ENCODE measurements around the gene SUCLG2. TPM values are rescaled to one million over a fixed set of nuclear protein-coding genes. Genes with fewer than 3 reads are reported as not detected.

SUCLG2 gene
- total and polyA plus RNA-seq, 2 experiments from 2014 or later, result 49.9 TPM

DNA sequence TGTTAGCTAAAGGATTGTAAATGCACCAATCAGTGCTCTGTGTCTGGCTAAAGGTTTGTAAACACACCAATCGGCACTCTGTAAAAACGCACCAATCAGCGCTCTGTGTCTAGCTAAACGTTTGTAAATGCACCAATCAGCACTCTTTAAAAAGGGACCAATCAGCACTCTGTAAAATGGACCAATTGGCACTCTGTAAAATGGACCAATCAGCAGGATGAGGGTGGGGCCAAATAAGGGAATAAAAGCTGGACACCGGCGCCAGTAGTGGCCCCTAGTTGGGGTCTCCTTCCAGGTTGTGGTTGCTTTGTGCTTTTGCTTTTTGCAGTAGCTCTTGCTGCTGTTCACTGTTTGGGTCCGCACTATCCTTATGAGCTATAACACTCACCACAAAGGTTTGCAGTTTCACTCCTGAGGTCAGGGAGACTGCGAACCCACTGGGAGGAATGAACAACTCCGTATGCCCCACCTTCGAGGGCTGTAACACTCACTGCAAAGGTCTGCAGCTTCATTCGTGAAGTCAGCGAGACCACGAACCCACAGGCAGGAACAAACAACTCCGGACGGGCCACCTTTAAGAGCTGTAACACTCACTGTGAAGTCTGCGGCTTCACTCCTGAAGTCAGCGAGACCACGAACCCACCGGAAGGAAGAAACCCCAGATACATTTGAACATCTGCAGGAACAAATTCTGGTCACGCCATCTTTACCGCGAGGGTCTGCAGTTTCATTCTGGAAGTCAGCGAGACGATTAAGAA is 1.1 kb upstream of the SUCLG2 start:
- peak overlapping the region; percentile 99 for H2AFZ ChIP-seq
- WGBS, 2 experiments (ENCODE audit: low coverage in 1 of 2, low lambda C conversion rate in 2 of 2, missing lambda C conversion rate in 2 of 2), result 94% methylated on average over 24 of the region's 24 CpGs

DNA sequence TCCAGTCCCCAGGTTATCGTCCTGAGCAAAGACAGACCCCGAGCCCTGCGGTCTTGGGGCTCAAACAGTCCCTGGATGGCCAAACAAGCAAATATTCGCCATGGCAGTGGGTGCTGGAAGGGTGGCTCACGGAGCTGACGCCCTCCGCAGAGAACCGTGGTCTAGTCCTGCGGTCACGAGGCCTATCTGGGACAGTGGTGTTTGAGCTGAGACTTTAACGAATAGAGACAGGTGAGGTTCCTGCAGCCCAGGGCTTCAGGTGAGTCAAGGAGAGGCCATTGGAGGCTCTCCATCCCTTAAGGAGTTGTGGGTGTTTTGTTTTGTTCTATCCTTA is 399 bp upstream of the SUCLG2 start:
- peaks cover 5% of the 10 kb centered on the region for H3F3A ChIP-seq (ENCODE audit: insufficient read depth)
- H3K9me3 ChIP-seq (ENCODE audit: low read depth), result no peaks in the 10 kb centered on the region
- H2AFZ ChIP-seq, result peak overlapping the region; percentile 99
- peaks cover 11% of the 10 kb centered on the region for H3K4me1 ChIP-seq (ENCODE audit: insufficient read depth)
- H3K4me2 ChIP-seq (ENCODE audit: unreplicated experiment), result peak overlapping the region; percentile 92
- H3K4me3 ChIP-seq, result peak overlapping the region; percentile 94
- DNase-seq, result no peak
- no peaks in the 10 kb centered on the region for H3K9me2 ChIP-seq (ENCODE audit: insufficient read depth)
- H3K9ac ChIP-seq, result peak overlapping the region; percentile 95
- 5 to 7% methylated on average over 11 of the region's 11 CpGs for WGBS, 2 experiments (ENCODE audit: low coverage in 1 of 2, low lambda C conversion rate in 2 of 2, missing lambda C conversion rate in 2 of 2)
- no peaks in the 10 kb centered on the region for H4K20me1 ChIP-seq (ENCODE audit: insufficient read depth)
- H3K27me3 ChIP-seq (replicated peaks; ENCODE audit: insufficient read depth), result no peaks in the 10 kb centered on the region
- TF ChIP-seq EZH2 (IDR thresholded peaks at IDR 0.05; ENCODE audit: insufficient read depth, poor library complexity, severe bottlenecking) (no peak), EZH2phosphoT487 (IDR thresholded peaks at IDR 0.05; ENCODE audit: insufficient read depth, low read depth) (no peak)
- in situ Hi-C loops (cut with MboI), result no loop called here
- peak overlapping the region; percentile 91 for H3K27ac ChIP-seq
- peaks cover 42% of the 10 kb centered on the region for H3K79me2 ChIP-seq (ENCODE audit: insufficient read depth)
- H3K36me3 ChIP-seq (ENCODE audit: low read depth), result no peaks in the 10 kb centered on the region

More for the DNA sequence above, 1.1 kb upstream of the SUCLG2 start:
- no peaks in the 10 kb centered on the region for H3K9me3 ChIP-seq (ENCODE audit: low read depth)
- H3K79me2 ChIP-seq (ENCODE audit: insufficient read depth), result peaks cover 34% of the 10 kb centered on the region
- peaks cover 4% of the 10 kb centered on the region; the same call in 1 of the 2 replicates for H3F3A ChIP-seq (ENCODE audit: insufficient read depth)
- H3K27ac ChIP-seq, result peak overlapping the region; percentile 91
- peak overlapping the region; percentile 94 for H3K4me3 ChIP-seq
- peak; percentile 16 for DNase-seq
- H3K9ac ChIP-seq, result peak overlapping the region; percentile 95
- in situ Hi-C loops (cut with MboI), result no loop called here
- no peaks in the 10 kb centered on the region for H3K9me2 ChIP-seq (ENCODE audit: insufficient read depth)
- peak overlapping the region; percentile 92 for H3K4me2 ChIP-seq (ENCODE audit: unreplicated experiment)
- no peak for TF ChIP-seq EZH2 (IDR thresholded peaks at IDR 0.05; ENCODE audit: insufficient read depth, poor library complexity, severe bottlenecking)
- TF ChIP-seq EZH2phosphoT487 (IDR thresholded peaks at IDR 0.05; ENCODE audit: insufficient read depth, low read depth), result no peak
- peaks cover 11% of the 10 kb centered on the region for H3K4me1 ChIP-seq (ENCODE audit: insufficient read depth)
- no peaks in the 10 kb centered on the region for H4K20me1 ChIP-seq (ENCODE audit: insufficient read depth)
- no peaks in the 10 kb centered on the region for H3K36me3 ChIP-seq (ENCODE audit: low read depth)
- no peaks in the 10 kb centered on the region for H3K27me3 ChIP-seq (replicated peaks; ENCODE audit: insufficient read depth)

DNA sequence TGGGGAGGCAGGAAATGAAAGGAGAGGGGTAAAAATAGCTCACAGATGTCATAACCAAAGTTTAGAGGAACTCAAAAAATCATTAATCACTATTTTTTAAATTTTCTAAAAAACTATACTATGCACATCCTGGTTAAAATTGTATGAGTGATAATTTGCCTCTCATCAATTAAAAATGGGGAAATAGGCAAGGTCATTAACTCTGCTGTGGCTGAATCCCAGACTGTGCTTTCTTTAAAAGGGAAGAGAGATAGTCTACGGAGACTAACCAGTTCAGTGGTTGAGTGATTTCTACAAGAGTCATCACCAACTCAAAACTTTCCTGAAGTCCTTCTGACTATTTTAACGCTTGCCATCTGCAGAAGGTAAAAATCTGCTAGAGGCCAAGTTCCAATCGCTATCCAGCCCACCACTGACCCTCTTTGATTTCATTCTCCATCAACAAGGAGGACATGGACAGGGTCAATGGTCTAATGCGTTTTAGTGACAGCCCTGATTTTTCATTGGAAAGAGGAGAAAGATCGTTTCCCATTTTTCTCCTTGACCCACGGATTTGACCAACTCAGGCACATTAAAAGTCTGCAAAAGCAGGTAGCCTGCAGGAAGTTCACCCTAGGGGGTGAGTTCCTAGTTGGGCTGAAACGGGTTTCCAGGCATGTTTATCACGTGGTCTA is 850 bp downstream of the SUCLG2 start:
- H3K9me3 ChIP-seq (ENCODE audit: low read depth), result no peaks in the 10 kb centered on the region
- TF ChIP-seq EZH2 (IDR thresholded peaks at IDR 0.05; ENCODE audit: insufficient read depth, poor library complexity, severe bottlenecking), result no peak
- no peak for TF ChIP-seq EZH2phosphoT487 (IDR thresholded peaks at IDR 0.05; ENCODE audit: insufficient read depth, low read depth)
- in situ Hi-C loops (cut with MboI), result no loop called here
- peaks cover 17% of the 10 kb centered on the region for H3F3A ChIP-seq (ENCODE audit: insufficient read depth)
- H3K79me2 ChIP-seq (ENCODE audit: insufficient read depth), result peaks cover 50% of the 10 kb centered on the region
- H2AFZ ChIP-seq, result peak overlapping the region; percentile 99
- H3K9me2 ChIP-seq (ENCODE audit: insufficient read depth), result no peaks in the 10 kb centered on the region
- peak overlapping the region; percentile 91 for H3K27ac ChIP-seq
- DNase-seq, result peak; percentile 51
- 17 to 20% methylated on average over 8 of the region's 8 CpGs for WGBS, 2 experiments (ENCODE audit: low coverage in 1 of 2, low lambda C conversion rate in 2 of 2, missing lambda C conversion rate in 2 of 2)
- H3K4me2 ChIP-seq (ENCODE audit: unreplicated experiment), result peak overlapping the region; percentile 92
- no peaks in the 10 kb centered on the region for H3K36me3 ChIP-seq (ENCODE audit: low read depth)
- H3K27me3 ChIP-seq (replicated peaks; ENCODE audit: insufficient read depth), result no peaks in the 10 kb centered on the region
- H4K20me1 ChIP-seq (ENCODE audit: insufficient read depth), result no peaks in the 10 kb centered on the region
- H3K9ac ChIP-seq, result peak overlapping the region; percentile 95
- H3K4me3 ChIP-seq, result peak overlapping the region; percentile 94
- peaks cover 19% of the 10 kb centered on the region for H3K4me1 ChIP-seq (ENCODE audit: insufficient read depth)

DNA sequence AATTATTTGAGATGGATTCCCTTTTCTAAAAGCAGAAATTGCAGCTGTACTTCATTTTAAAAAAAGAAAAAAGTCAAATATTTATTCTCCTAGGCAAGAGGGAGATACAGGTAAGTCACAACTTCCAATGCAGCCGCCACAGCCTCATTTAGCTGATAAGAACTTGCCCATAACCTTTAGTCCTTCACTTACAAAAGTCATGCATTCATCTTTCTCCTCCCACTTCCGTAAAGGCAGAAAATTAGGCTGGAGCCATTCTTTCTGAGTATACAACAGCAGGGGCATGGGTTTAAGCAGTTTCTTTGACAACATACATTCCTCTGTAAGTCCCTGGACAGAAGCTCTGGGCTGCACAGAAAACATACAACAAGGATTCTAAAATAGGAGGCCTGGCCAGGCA is 4.3 kb downstream of the SUCLG2 start:
- no peaks in the 10 kb centered on the region for H3K27me3 ChIP-seq (replicated peaks; ENCODE audit: insufficient read depth)
- no peak overlapping the region for H3K27ac ChIP-seq
- H3K4me1 ChIP-seq (ENCODE audit: insufficient read depth), result peaks cover 41% of the 10 kb centered on the region
- H3K36me3 ChIP-seq (ENCODE audit: low read depth), result no peaks in the 10 kb centered on the region
- peaks cover 68% of the 10 kb centered on the region for H3K79me2 ChIP-seq (ENCODE audit: insufficient read depth)
- H2AFZ ChIP-seq, result no peak overlapping the region
- no peak for TF ChIP-seq EZH2 (IDR thresholded peaks at IDR 0.05; ENCODE audit: insufficient read depth, poor library complexity, severe bottlenecking)
- no peak for TF ChIP-seq EZH2phosphoT487 (IDR thresholded peaks at IDR 0.05; ENCODE audit: insufficient read depth, low read depth)
- H3K9me2 ChIP-seq (ENCODE audit: insufficient read depth), result no peaks in the 10 kb centered on the region
- no peak overlapping the region for H3K4me2 ChIP-seq (ENCODE audit: unreplicated experiment)
- no peak for DNase-seq
- no peaks in the 10 kb centered on the region for H3K9me3 ChIP-seq (ENCODE audit: low read depth)
- no peak overlapping the region for H3K9ac ChIP-seq
- 92 to 97% methylated on average over 2 of the region's 2 CpGs for WGBS, 2 experiments (ENCODE audit: low coverage in 1 of 2, low lambda C conversion rate in 2 of 2, missing lambda C conversion rate in 2 of 2)
- in situ Hi-C loops (cut with MboI), result no loop called here
- H4K20me1 ChIP-seq (ENCODE audit: insufficient read depth), result no peaks in the 10 kb centered on the region
- H3F3A ChIP-seq (ENCODE audit: insufficient read depth), result peaks cover 37% of the 10 kb centered on the region
- no peak overlapping the region for H3K4me3 ChIP-seq
